COR-L47 (cell line): ENCODE data around the gene DAAM1.

Experiments
- DNase-seq: peaks from one replicate; lab custom pipeline; 2025; lab: John Stamatoyannopoulos, UW

Gene DAAM1

DNA sequence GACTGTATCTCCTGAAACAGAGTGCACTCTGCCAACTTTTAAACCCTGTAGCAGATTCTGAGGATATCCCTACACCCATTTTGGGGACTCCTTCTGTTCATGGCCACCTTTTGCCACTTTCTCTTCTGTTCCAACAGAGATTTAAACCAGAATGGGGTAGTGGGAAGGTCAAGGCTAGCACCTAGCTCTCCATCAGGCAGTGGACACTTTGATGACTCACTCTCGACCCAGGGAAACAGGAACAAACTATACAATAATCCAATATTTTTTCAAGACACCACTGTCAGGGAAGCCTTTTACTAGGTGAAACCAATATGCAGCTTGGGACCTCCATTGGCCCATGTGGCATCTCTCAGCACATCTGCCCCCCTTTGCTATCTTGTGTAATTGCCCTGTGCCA lies 103.6 kb downstream of the DAAM1 start:
- DNase-seq, result no peak

DNA sequence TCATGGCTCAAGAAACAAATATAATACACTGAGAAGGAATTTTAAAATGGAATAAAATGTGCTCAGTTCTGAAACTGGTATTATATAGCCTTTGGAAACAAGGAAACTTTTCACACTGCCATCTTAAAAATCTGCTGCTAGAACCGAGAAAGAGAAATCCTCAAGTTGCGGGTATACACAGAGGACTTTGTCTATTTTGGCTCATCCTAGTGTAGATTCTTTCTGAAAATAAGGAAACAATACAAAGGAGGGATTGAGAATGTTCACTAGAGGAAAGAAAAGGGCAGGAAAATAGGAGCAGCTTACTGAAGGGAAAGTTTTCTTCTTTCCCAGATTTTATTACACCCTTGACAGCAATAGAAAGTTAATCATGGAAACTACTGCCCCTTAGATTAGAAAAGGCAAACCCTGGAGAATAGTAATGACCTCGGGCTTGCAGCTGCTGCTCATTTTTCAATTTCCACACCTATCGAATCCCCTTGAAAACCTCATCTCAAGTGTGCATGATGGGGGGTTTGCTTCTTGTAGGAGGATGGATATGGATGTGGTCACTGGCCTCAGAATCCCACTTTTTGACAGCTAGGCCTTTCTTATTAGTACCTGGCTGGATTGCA lies 104.6 kb downstream of the DAAM1 start:
- DNase-seq, result no peak

DNA sequence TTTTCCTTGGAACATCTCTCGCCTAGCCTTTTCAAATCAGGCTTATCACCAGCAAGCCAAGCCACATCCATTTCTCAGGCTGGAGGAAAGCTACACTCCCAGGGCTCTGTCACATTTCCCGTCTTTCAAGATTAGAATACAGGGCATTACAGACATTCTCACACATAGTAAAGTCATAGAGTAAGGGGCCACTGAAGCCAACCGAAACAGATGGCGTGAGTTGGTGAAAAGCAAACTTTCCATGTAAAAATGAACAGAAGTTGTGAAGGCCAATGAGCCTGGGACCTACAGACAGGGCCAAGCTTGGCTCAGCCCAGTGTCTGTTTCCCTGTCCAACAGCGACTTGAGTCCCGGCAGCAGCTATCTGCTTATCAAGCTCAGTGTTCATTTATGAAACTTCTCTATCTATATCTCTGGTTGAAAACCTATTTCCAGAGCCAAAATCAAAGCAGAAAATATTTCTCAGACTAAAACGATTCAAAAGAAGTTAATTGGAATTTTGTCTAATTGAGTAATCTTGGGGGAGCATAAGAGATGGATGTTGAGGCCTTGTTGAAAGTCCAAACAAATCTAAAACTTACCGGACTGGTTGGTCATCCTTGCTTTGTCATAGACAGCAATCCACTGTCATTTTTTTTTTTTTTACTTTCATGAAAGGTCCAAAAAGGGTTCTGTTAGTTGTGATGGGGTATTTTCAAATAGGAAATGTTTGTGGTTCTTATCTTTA lies 105.6 kb downstream of the DAAM1 start:
- DNase-seq, result no peak

DNA sequence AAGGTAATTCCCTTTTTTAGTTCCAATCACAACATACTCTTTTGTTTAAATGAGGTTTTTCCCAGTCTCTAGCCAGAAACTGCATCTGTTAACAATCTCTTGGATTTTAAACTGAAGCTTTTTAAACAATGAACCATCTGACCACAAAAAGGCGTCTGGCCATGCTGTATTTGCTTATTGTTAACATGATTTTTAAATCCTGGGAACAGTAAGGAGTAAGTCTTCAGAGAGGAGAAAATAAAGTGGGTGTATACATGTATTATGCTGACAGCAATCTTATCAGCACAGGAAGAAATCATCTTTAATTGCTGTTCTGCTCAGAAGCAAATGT lies 106.2 kb downstream of the DAAM1 start:
- DNase-seq, result no peak

DNA sequence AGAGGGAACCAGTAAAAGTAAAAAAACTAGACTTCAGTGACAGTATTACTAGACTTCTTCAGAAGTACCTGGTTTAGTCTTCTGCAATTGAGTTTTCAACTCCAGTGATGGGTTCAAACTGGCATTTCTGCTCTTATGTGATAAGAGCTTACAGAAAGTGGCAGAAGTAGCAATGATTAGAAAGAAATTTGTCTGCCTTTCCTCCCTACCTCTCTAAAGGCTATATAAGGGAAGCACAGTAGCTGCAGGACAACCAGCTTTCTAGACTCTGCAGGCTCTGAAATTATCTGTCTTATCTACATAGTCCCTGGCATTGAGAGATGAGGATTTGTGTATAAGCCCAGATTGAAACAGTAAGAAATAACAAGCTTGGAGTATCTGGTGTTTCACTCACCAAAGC lies 107.5 kb downstream of the DAAM1 start:
- DNase-seq, result no peak

DNA sequence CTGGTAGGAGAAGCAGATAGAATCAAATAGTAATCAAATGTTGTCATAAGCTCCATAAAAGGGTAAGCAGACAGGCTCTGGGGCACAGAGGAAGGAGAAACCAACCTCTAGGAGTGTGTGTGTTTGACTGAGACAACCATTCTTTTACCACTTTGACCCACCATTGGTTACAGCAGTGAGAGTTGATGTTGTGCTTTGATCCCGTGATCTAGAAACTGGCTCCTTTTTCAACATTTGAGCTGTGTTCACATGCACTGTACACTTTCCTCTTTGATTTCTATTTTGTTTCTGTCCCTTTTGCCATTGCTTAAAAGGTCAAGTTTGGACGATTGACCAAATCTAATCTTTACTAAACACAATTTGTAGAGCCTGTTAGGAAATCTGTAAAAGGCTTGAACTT lies 108.0 kb downstream of the DAAM1 start:
- DNase-seq, result no peak

DNA sequence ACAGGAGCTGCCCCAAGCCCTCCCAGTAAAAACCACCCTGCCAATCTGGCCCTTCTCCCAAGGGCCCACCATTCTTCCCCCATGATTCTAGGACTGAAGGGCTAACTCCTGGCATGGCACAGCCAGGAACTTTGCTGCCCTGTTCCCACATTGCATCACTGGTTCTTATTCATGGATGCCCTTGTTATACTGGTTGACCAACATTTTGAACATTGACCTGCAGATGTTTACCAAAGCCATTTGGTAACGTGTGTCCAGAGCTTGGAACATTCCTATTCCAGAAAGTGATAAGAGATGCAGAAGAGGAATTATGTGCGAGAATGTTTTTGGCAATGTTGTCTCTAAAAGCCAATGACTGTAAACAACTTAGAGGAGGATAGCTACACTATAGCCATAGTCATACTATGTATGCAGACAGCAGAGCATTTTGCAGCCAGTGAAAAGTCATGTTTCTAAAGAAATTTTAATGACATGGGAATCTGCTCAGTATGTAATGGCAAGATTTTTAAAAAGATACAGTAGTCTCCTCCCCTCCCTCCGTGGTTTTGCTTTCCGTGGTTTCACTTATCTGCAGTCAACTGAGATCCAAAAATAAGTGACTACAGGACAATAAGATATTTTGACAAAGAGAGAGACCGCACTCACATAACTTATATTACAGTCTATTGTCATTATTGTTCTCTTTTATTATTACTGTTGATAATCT lies 108.8 kb downstream of the DAAM1 start:
- DNase-seq, result no peak

DNA sequence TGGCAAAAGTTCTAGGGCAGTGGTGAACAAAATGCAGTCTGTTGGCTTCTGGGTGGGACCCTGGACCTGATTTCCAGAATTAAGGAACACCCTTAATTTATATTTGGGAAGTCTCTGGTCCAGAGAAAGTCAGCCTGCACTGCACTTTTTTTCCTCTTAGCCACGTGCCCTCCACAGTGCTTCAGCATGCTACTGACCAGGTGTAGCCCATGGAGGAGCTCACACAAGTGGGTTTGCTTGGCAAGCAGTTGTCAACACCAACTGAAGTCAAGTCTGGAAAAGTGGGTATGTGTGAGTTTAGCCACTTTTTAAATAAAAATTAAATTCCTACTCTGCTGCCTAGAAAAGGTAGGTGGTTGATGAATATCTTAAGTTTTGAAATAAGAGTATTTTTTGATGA lies 111.3 kb downstream of the DAAM1 start:
- no peak for DNase-seq

DNA sequence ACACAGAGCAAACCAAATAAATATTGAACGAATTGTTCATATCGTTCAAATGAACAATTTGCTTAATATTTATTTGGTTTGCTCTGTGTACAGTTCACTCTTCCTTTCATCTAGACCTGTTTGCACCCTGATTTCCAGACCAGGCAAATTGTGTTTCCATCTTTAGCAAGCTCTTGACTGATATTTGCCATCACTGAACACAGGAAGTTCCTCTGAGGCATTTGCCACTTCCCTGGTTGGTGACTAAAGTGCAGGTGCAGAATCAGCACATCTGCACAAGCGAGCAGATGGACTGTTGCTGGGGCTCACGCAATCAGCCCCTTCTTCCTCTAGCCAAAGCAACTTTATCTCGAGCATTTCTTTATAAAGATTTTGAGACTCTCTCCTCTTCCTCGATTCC lies 112.9 kb downstream of the DAAM1 start:
- no peak for DNase-seq

DNA sequence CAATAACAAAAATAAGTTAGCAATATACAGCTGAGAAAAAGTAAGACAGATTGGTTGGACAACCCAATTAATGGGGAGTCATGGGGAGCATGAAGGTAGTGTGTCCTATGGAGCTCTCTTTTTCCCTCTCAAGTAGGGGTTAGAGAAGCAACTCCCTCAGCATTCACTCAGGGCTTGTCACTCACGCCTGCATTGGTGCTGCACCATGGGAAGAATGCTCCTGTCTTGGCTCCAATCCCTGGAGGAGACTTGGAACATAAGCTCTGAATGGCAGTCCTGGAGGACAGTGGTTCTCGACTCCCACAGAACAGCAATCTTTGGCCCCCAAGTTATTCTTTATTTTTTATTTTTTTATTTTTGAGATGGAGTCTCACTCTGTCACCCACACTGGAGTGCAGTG lies 113.8 kb downstream of the DAAM1 start:
- no peak for DNase-seq

DNA sequence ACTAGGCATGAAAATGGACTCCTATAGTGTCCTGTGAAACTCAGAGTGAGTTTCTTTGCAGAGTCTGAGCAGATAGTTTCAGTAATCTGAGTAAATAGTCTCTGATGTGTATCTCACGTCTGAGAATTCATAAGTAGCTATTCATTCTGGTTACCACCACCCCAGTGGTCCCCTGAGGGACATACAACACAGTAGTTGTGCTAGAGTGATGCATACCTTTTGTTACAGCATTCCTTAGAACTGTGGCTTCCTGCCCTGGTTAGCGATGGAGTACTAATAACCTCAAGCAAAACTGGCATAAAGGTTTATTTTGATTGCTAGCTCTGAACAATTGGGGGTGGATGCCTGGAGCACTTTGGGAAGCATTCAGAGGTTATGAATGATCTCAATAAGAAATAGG lies 114.7 kb downstream of the DAAM1 start:
- no peak for DNase-seq

DNA sequence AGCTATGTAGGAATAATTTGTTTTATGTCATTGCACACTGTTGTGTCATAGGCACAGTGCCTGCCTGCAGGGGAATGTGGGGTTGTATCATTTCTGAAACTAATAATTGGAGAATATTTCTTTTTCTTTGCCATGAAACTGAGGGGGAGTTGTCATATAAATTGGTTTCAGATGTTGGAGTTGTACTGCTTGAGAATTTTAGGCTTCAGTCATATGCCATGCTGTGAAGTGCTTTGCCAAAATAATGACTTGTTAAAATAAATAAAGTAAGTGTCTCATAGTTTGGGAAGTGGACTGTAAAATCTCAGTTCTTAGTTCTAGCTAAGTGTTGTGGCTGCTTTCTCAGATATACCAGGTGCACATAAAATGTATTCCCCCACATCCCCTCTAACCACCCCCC lies 116.8 kb downstream of the DAAM1 start:
- DNase-seq, result no peak

DNA sequence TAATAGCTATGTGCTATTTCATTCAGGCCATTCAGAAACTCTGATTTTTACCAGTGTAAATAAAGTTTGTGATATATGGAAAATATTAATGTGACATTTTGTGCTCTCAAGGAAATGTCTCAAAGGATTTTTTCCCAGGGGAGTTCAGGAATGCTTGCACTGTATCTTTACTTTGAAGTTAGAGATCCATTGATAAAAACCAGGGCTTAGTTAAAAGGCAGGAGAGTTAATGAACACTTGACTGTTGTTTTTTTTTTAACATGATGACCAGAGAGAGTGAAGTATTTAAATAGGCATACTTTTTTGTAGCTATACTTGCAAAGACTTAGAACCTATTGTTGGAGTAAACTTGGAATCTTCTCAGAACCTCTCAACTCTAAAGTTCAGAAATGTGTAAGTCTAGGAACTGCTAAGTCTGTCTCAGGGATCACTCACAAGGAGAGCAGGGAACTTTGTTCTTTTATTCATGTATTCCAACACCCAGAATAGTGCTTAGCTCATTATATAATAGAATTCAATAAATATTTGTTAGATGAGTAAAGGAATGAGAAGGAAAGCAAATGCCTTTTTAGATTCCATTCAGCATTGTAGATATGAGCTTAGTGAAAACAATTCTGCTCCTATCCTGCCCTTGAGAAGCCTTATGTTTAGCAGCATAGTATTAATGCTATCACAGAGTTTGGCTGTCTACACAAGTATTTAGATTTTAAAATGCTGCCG lies 117.5 kb downstream of the DAAM1 start:
- no peak for DNase-seq

DNA sequence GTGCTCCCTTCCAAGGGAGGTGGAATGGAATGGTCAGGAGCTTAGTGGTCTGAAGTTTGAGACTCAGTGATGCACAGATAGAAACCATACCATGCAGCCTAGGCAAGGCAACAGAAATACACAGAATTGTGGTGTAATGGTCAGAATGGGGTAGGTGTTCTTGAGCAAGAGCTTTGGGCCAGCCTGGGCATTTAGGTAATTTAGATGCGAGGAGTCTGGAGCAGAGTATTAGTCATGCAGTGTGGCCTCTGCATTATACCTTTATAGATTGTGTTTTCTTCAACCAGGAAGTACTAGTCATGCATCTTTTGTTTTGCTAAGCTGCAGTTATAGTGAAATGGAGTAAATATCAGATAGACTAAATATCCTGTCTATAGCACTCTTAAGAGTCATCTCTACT lies 118.3 kb downstream of the DAAM1 start:
- no peak for DNase-seq

DNA sequence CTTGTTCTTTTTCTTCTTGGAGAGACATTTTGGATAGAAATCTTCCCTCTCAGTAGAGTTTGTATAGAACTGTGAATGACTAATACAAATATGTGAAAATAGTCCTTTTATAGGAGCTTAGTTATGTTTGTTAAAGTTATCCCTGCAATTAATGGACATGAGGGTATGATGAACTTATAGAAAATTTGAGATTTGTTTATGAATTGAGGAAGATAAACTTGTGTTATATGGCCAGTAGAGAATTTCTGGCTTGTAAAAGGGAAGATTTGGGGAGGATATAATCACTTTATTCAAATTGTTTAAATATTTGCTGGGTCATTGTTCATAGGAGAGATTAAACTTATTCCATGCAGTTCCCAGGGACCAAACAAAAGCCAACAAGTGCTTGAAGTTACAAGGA lies 119.6 kb downstream of the DAAM1 start:
- no peak for DNase-seq

DNA sequence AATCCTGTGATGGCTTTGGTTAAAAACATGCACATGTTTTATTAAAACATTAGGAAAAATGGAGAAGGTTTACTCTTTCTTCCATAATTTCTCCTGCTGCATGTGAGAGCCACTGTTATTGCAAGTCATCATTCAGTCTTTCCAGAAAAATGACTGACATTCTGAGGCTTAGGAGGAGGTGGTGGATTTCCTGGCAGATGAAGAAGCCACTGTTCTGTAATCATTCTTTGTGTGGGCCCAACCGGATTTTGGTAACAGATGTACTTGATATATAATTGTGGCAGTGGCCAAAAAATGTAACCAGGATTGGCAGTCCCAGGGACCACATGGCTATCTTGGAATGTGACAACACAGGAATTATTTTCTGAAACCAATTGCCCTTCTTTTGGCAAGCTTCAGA lies 120.2 kb downstream of the DAAM1 start:
- no peak for DNase-seq

DNA sequence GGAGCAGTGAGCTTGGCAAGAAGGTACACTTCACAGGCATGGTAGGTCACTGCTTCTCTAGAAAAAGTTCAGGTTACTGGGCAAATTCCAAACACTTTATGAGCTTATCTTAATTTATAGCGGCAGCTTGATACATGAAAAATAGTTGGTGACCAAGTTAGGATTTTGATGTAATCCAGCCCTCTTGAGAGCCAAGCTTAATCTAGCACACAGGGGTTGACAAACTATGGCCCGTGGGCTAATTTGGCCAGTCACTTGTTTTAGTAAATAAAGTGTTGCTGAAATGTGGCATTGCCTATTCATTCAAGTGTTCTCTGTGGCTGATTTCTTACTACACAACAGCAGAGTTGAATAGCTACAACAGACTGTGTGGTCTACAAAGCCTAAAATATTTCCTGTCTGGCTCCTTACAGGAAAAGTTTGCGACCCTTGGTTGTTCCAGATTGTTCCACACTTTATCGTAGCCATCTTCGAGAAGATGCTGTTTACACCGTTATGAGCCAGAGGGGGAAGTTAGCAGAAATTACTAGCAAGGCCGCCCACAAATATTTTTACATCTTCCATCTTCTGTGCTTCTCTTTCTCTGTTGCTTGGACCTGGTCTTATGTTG lies 120.9 kb downstream of the DAAM1 start:
- no peak for DNase-seq

DNA sequence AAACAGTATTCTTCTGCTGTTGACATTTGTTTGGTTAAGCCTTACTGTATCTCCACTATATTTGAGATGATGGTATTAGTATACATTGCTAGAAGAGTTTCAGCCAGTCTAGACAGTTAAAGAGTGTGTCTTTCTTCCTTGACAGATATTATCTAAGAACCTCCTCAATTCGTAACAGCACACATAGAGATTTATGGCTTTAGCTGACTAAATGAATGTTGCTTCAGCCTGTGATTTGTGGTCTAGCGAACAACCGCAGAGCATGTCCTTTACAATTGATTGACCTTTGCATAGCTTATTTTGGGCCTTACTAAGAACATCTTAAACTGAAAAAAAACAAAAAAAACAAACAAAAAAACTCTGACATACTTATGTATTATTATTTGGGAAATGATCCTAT lies 122.2 kb downstream of the DAAM1 start:
- DNase-seq, result no peak

DNA sequence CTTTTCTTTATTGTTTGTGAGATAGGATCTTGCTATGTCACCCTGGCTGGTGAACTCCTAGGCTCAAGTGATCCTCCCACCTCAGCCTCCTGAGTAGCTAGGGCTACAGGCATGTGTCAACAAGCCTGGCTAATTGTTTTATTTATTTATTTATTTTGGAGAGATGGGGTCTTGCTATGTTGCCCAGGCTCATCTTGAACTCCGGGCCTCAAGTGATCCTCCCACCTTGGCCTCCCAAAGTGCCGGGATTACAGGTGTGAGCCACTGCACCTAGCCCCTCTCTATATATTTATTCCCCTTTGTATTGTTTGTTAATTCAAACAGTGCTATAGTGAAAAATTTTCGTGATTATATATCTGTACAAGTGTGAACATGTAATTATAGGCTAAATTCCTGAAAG lies 123.3 kb downstream of the DAAM1 start:
- no peak for DNase-seq

DNA sequence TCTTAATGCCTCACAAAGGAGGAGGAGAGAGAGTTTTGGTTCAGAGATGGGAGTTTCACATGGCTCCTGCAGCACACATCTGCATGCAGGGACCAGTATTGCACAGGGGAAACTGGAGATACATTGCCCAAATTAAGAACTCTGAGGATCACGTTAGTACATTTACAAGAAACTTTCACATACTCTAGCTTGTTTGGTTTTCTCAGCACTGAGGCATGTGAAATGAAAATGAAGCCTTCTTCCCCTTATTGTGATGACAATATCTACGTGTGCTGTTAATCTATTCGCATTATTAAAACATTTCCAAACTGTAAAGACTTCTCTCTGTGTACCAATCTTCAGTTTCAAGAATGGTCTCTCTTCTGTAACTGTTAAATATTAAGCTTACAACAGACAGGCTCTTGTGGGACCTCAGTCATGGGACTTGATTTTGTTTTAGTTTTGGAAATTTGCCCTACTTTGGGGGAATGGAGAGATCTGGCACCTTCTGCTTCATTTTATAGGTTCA lies 124.7 kb downstream of the DAAM1 start:
- DNase-seq, result no peak

DNA sequence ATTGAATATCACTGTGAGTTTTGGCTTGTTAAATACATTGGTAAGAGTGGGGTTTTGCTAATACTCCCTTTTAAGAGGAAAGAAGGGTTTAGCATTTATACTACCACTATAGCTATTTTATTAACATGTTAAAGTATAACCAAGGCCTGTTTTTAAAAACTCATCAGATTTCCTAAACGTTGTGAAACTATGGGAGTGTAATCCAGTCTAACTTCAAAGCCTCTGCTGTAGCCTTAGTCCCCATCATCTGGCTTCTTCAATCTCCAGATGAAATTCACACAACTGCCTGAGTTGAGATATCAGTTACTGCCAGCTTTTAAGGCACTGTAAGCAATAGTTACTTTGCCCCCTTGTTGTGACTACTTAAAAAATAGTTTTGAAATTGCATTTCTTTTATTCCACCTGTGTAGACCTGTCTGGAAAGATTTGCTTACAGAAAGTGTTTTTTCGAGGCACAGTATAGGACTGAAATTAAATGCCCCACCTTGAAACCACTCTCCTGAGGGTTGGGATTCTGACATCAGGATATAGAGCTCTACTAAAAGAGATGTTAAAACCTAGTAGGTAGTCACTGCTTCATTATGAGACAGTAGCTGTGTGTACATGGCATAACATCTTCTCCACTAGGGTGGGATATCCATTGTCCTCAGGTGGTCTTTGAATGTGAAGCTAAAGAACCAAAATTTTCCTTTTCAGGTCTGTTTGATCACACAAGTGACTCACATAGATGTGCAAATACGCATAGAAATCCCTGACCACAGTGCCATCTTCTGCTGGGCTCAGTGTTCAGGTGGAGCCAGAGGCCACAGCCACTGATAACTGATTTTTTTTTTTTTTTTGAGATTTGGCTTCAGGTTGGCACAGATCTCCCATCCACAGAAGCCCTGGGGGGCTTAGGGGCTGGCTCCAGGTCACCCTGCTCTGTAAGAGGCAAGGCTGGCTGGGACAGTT lies 125.5 kb downstream of the DAAM1 start:
- DNase-seq, result no peak
